IMR-90 (cell line): ENCODE data around the gene BTBD9. TPM values are rescaled to one million over a fixed set of nuclear protein-coding genes. Genes with fewer than 3 reads are reported as not detected.

Source experiments
- ATAC-seq: fragments of 200-7000 bp; cut with Tn5 transposase; 2 replicates; pipeline ENCODE4 v1.9.1; 2020; ENCODE audit warnings: low read depth, mild to moderate bottlenecking, moderate library complexity
- BruUV-seq: library from RNA; stranded (reverse); fragments of 400-500 nt; replicated peaks from 2 replicates; lab custom pipeline; 2021; lab: Mats Ljungman, UMichigan
- CTCF ChIA-PET: fragments of 300-600 bp; formaldehyde crosslinking; extraction: SDS; loops from one replicate; lab custom pipeline; 2021; ENCODE audit warnings: antibody characterized with exemption; lab: Yijun Ruan, JAX
- POLR2A ChIA-PET: fragments of 300-600 bp; sonication (Branson Sonifier 250); formaldehyde crosslinking; loops from one replicate; lab custom pipeline; 2022; ENCODE audit warnings: antibody characterized with exemption; ENCODE audit not compliant: unreplicated experiment; lab: Charles Lee
- DNase-seq: peaks from one replicate; pipeline ENCODE4 v3.0.0; 2013
- H2AFZ ChIP-seq: replicated peaks from 2 replicates; pipeline ENCODE3; 2013; ENCODE audit warnings: low read length, mild to moderate bottlenecking; ENCODE audit not compliant: poor library complexity
- H2AK5ac ChIP-seq: 2 replicates; pipeline ENCODE4 v1.6.1; 2013; ENCODE audit warnings: low read depth, low read length, inconsistent platforms
- H2AK9ac ChIP-seq: replicated peaks from 2 replicates; pipeline ENCODE3; 2013; ENCODE audit warnings: mild to moderate bottlenecking, low read depth, low read length, moderate library complexity; ENCODE audit not compliant: poor library complexity
- H2BK120ac ChIP-seq: 2 replicates; pipeline ENCODE4 v1.6.1; 2013; ENCODE audit warnings: low read depth, low read length, inconsistent platforms
- H2BK15ac ChIP-seq: 3 replicates; pipeline ENCODE4 v1.6.1; 2013; ENCODE audit warnings: low read depth, low read length, inconsistent platforms
- H2BK20ac ChIP-seq: 2 replicates; pipeline ENCODE4 v1.6.1; 2013; ENCODE audit warnings: low read depth, mild to moderate bottlenecking, inconsistent platforms, low read length, moderate library complexity
- H2BK5ac ChIP-seq: 2 replicates; pipeline ENCODE4 v1.6.1; 2013; ENCODE audit warnings: mild to moderate bottlenecking, low read depth, low read length, inconsistent platforms; ENCODE audit not compliant: poor library complexity, severe bottlenecking
- H3K14ac ChIP-seq: replicated peaks from 2 replicates; pipeline ENCODE4 v1.6.1; 2013; ENCODE audit warnings: low read depth, low read length, inconsistent platforms
- H3K18ac ChIP-seq: 2 replicates; pipeline ENCODE4 v1.6.1; 2013; ENCODE audit warnings: low read depth, low read length, control low read depth
- H3K23ac ChIP-seq: 2 replicates; pipeline ENCODE4 v1.6.1; 2013; ENCODE audit warnings: low read depth, low read length, inconsistent platforms
- H3K27ac ChIP-seq: 2 replicates; pipeline ENCODE4 v1.5.1; 2013; ENCODE audit warnings: mild to moderate bottlenecking, control low read depth, low read length; ENCODE audit not compliant: insufficient read depth
- H3K27me3 ChIP-seq: 2 replicates; pipeline ENCODE4 v1.6.1; 2013; ENCODE audit warnings: low read length; ENCODE audit not compliant: control insufficient read depth, insufficient read depth
- H3K36me3 ChIP-seq: 2 replicates; pipeline ENCODE4 v1.6.1; 2013; ENCODE audit warnings: low read length, mixed read lengths; ENCODE audit not compliant: control insufficient read depth, insufficient read depth
- H3K4ac ChIP-seq: 2 replicates; pipeline ENCODE4 v1.6.1; 2013; ENCODE audit warnings: low read depth, low read length, inconsistent platforms
- H3K4me1 ChIP-seq: 2 replicates; pipeline ENCODE4 v1.6.1; 2013; ENCODE audit warnings: low read length, mixed read lengths; ENCODE audit not compliant: control insufficient read depth, insufficient read depth
- H3K4me2 ChIP-seq: 2 replicates; pipeline ENCODE4 v1.6.1; 2013; ENCODE audit warnings: low read depth, mild to moderate bottlenecking, control low read depth, low read length, moderate library complexity
- H3K4me3 ChIP-seq: 2 replicates; pipeline ENCODE4 v1.5.1; 2013; ENCODE audit warnings: low read depth, mild to moderate bottlenecking, control low read depth, low read length, moderate library complexity; ENCODE audit not compliant: insufficient read depth
- H3K56ac ChIP-seq: 2 replicates; pipeline ENCODE4 v1.6.1; 2013; ENCODE audit warnings: low read length, inconsistent platforms; ENCODE audit not compliant: insufficient read depth; ENCODE audit errors: extremely low read depth
- H3K79me1 ChIP-seq, 2 experiments: 2 replicates each; pipeline ENCODE4 v1.6.1; 2013; ENCODE audit warnings: low read length in 2 of 2, inconsistent platforms in 1 of 2, low read depth in 1 of 2
- H3K9ac ChIP-seq: 2 replicates; pipeline ENCODE4 v1.6.1; 2013; ENCODE audit warnings: low read depth, low read length, control low read depth
- H3K9me1 ChIP-seq: 2 replicates; pipeline ENCODE4 v1.6.1; 2013; ENCODE audit warnings: low read length, inconsistent platforms; ENCODE audit not compliant: insufficient read depth
- H3K9me3 ChIP-seq: 2 replicates; pipeline ENCODE4 v1.6.1; 2013; ENCODE audit warnings: low read length; ENCODE audit not compliant: control insufficient read depth, insufficient read depth
- H4K20me1 ChIP-seq: 2 replicates; pipeline ENCODE4 v1.6.1; 2013; ENCODE audit warnings: low read length, inconsistent platforms; ENCODE audit not compliant: insufficient read depth
- H4K5ac ChIP-seq: 2 replicates; pipeline ENCODE4 v1.6.1; 2013; ENCODE audit warnings: mild to moderate bottlenecking, low read depth, low read length, control low read depth
- H4K8ac ChIP-seq, 2 experiments: 2 replicates each; pipeline ENCODE4 v1.6.1; 2013; ENCODE audit warnings: low read depth in 2 of 2, low read length in 2 of 2, control low read depth in 1 of 2, inconsistent platforms in 1 of 2
- H4K91ac ChIP-seq: 2 replicates; pipeline ENCODE4 v1.6.1; 2013; ENCODE audit warnings: low read depth, low read length, inconsistent platforms; ENCODE audit not compliant: insufficient read depth
- BHLHE40 ChIP-seq: fragments of 150-350 bp; IDR thresholded peaks from 2 replicates; pipeline ENCODE4 v1.6.1; 2016; ENCODE audit warnings: mild to moderate bottlenecking, low read depth, low read length
- CEBPB ChIP-seq: IDR thresholded peaks from 2 replicates; pipeline ENCODE4 v1.6.1; 2012; ENCODE audit warnings: low read depth, low read length, improper control_type of control experiment
- FOS ChIP-seq: fragments of 150-350 bp; IDR thresholded peaks from 2 replicates; pipeline ENCODE4 v1.6.1; 2016; ENCODE audit warnings: low read depth, low read length
- MAFK ChIP-seq: IDR thresholded peaks from 2 replicates; pipeline ENCODE4 v1.6.1; 2012; ENCODE audit warnings: low read depth, low read length, improper control_type of control experiment
- MAZ ChIP-seq: IDR thresholded peaks from 2 replicates; pipeline ENCODE4 v1.6.1; 2012; ENCODE audit warnings: low read depth, mild to moderate bottlenecking, low read length, improper control_type of control experiment, moderate library complexity, borderline replicate concordance
- MXI1 ChIP-seq: IDR thresholded peaks from 2 replicates; pipeline ENCODE4 v1.6.1; 2012; ENCODE audit warnings: low read depth, mild to moderate bottlenecking, low read length, moderate library complexity, borderline replicate concordance
- NFE2L2 ChIP-seq: fragments of 150-350 bp; IDR thresholded peaks from 2 replicates; pipeline ENCODE4 v1.6.1; 2016; ENCODE audit warnings: low read depth, mild to moderate bottlenecking, low read length
- POLR2A ChIP-seq: IDR thresholded peaks from 2 replicates; pipeline ENCODE4 v1.6.1; 2012; ENCODE audit warnings: mild to moderate bottlenecking, low read depth, low read length
- RAD21 ChIP-seq: IDR thresholded peaks from 2 replicates; pipeline ENCODE4 v1.6.1; 2012; ENCODE audit warnings: low read length, improper control_type of control experiment
- RCOR1 ChIP-seq: IDR thresholded peaks from 2 replicates; pipeline ENCODE4 v1.6.1; 2012; ENCODE audit warnings: mild to moderate bottlenecking, low read length, improper control_type of control experiment; ENCODE audit not compliant: insufficient replicate concordance
- SMC3 ChIP-seq: fragments of 150-350 bp; IDR thresholded peaks from 2 replicates; pipeline ENCODE4 v1.6.1; 2016; ENCODE audit warnings: low read depth, mild to moderate bottlenecking, antibody characterized with exemption, low read length, moderate library complexity
- WGBS, 2 experiments: methylation state at CpG; one replicate each; pipeline versions ENCODE4 v1.1.5 to v1.1.7; 2013; ENCODE audit warnings: missing lambda C conversion rate in 2 of 2; ENCODE audit not compliant: insufficient read length in 1 of 2; ENCODE audit errors: extremely low coverage in 2 of 2; 5-methylcytosine and 5-hydroxymethylcytosine counted together
- dilution Hi-C: fragments of 300-500 bp; cut with HindIII; formaldehyde crosslinking; loops from one replicate; pipeline ENCODE4 v1.14.3; 2018; ENCODE audit warnings: low sequenced_read_pairs; ENCODE audit not compliant: unreplicated experiment
- in situ Hi-C: fragments of 300-500 bp; cut with MboI; formaldehyde crosslinking; loops from 3 replicates; pipeline ENCODE4 v1.14.3; 2019; ENCODE audit warnings: low sequenced_read_pairs, inconsistent platforms, mixed read lengths
- intact Hi-C: fragments of 100-400 bp; cut with micrococcal nuclease; formaldehyde crosslinking; loops from 2 replicates; pipeline ENCODE4 v1.10.0; 2022
- polyA plus RNA-seq, 3 experiments: library from polyadenylated mRNA; depleted of rRNA; stranded (reverse); fragments of >200 nt; gene quantifications; 2 replicates each; pipeline ENCODE4 v1.2.3, GENCODE V29; 2012; ENCODE audit warnings: low replicate concordance in 1 of 3
- total RNA-seq: library from RNA; depleted of rRNA; stranded (reverse); fragments of >200 nt; gene quantifications from 2 replicates; pipeline ENCODE4 v1.2.3, GENCODE V29; 2012
- TF ChIP-seq, protein P1 (sequence below): fragments of 150-350 bp; IDR thresholded peaks from 2 replicates; pipeline ENCODE4 v1.6.1; 2017; ENCODE audit warnings: mild to moderate bottlenecking, antibody characterized with exemption, low read length, low read depth
- TF ChIP-seq, protein P2 (sequence below): conservative IDR thresholded peaks from 2 replicates; pipeline ENCODE4 v1.5.1; 2012; ENCODE audit warnings: mild to moderate bottlenecking, low read depth, low read length, improper control_type of control experiment
- TF ChIP-seq, protein P3 (sequence below): fragments of 150-350 bp; IDR thresholded peaks from 2 replicates; pipeline ENCODE4 v1.6.1; 2016; ENCODE audit warnings: low read depth, mild to moderate bottlenecking, low read length, moderate library complexity, borderline replicate concordance

BTBD9 gene
- total and polyA plus RNA-seq, 2 of the 4 experiments (the other 2 are of a cell fraction): 4.1 to 22.0 TPM

DNA sequence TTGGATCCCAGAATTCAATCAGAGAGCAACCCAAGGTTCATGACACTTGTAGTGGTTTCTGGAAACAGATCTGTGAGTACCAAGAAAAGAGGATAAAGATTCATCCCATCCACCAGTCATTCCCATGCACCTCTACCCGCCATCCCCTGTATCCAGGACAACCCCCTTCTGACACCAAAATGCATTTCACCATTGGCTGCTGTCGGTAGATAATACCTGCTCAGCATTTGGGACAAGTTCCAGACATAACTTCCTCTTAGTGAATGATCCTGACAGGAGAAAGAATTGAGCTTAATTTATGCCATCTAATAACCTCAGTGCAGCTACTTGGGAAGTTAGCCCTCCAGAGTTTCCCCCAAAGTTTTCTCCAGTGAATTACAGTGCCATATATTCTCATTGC is 491.1 kb downstream of the BTBD9 start:
- DNase-seq (no peak), ATAC-seq (no peak)
- no peak overlapping the region for H2AFZ ChIP-seq
- no peak overlapping the region for H2BK20ac ChIP-seq
- H4K91ac ChIP-seq: no peak overlapping the region
- H3K9me3 ChIP-seq: no peaks in the 10 kb centered on the region
- H3K4me2 ChIP-seq: no peak overlapping the region
- TF ChIP-seq RAD21 (no peak), MAZ (no peak), BHLHE40 (no peak), FOS (no peak), SMC3 (no peak), MAFK (no peak), RCOR1 (no peak), NFE2L2 (no peak), MXI1 (no peak), CEBPB (no peak), POLR2A (no peak)
- TF ChIP-seq, protein P1, sequence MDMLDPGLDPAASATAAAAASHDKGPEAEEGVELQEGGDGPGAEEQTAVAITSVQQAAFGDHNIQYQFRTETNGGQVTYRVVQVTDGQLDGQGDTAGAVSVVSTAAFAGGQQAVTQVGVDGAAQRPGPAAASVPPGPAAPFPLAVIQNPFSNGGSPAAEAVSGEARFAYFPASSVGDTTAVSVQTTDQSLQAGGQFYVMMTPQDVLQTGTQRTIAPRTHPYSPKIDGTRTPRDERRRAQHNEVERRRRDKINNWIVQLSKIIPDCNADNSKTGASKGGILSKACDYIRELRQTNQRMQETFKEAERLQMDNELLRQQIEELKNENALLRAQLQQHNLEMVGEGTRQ: no peak
- TF ChIP-seq, protein P2, sequence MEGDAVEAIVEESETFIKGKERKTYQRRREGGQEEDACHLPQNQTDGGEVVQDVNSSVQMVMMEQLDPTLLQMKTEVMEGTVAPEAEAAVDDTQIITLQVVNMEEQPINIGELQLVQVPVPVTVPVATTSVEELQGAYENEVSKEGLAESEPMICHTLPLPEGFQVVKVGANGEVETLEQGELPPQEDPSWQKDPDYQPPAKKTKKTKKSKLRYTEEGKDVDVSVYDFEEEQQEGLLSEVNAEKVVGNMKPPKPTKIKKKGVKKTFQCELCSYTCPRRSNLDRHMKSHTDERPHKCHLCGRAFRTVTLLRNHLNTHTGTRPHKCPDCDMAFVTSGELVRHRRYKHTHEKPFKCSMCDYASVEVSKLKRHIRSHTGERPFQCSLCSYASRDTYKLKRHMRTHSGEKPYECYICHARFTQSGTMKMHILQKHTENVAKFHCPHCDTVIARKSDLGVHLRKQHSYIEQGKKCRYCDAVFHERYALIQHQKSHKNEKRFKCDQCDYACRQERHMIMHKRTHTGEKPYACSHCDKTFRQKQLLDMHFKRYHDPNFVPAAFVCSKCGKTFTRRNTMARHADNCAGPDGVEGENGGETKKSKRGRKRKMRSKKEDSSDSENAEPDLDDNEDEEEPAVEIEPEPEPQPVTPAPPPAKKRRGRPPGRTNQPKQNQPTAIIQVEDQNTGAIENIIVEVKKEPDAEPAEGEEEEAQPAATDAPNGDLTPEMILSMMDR: no peak
- TF ChIP-seq, protein P3, sequence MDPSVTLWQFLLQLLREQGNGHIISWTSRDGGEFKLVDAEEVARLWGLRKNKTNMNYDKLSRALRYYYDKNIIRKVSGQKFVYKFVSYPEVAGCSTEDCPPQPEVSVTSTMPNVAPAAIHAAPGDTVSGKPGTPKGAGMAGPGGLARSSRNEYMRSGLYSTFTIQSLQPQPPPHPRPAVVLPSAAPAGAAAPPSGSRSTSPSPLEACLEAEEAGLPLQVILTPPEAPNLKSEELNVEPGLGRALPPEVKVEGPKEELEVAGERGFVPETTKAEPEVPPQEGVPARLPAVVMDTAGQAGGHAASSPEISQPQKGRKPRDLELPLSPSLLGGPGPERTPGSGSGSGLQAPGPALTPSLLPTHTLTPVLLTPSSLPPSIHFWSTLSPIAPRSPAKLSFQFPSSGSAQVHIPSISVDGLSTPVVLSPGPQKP: no peak
- peaks cover 30% of the 10 kb centered on the region for H3K9me1 ChIP-seq
- H3K18ac ChIP-seq: no peak overlapping the region
- H3K56ac ChIP-seq: no peak overlapping the region
- no peak overlapping the region for H2BK120ac ChIP-seq
- in situ Hi-C loops (no loop called here), dilution Hi-C loops (no loop called here), intact Hi-C loops (loop anchor here (10.0 kb wide), 2 partner anchors 114 to 416 kb away; no protein-coding TSS in a partner anchor)
- H3K4ac ChIP-seq: no peak overlapping the region
- no TSS peak for BruUV-seq
- H3K4me1 ChIP-seq: peaks cover 17% of the 10 kb centered on the region; the same call in 1 of the 2 replicates
- POLR2A ChIA-PET: interaction anchor here (0.6 kb wide), 1 partner anchor 17 kb away, joined by 3 read pairs; no protein-coding TSS in a partner anchor
- no peak overlapping the region for H4K5ac ChIP-seq
- peaks cover 46 to 89% of the 10 kb centered on the region in 2 experiments for H3K79me1 ChIP-seq
- no peak overlapping the region for H2BK15ac ChIP-seq
- H3K36me3 ChIP-seq: peaks cover 12% of the 10 kb centered on the region
- H4K20me1 ChIP-seq: peaks cover 65% of the 10 kb centered on the region
- no peak overlapping the region for H2AK5ac ChIP-seq
- no peak overlapping the region for H3K23ac ChIP-seq
- H2BK5ac ChIP-seq: no peak overlapping the region
- H2AK9ac ChIP-seq: no peak overlapping the region
- WGBS, 2 experiments: no CpG with 5 or more reads among the region's 2 CpGs
- H3K9ac ChIP-seq: no peak overlapping the region
- H3K27ac ChIP-seq: no peak overlapping the region
- H3K14ac ChIP-seq: no peak overlapping the region
- H4K8ac ChIP-seq: no peak overlapping the region
- CTCF ChIA-PET: no interaction called here
- no peak overlapping the region for H3K4me3 ChIP-seq
- H3K27me3 ChIP-seq: no peaks in the 10 kb centered on the region
